Measurements from ENCODE around the gene UBB. TPM values are rescaled to one million over a fixed set of nuclear protein-coding genes. Genes with fewer than 3 reads are reported as not detected.

Gene UBB
- polyA plus RNA-seq, 1 donor (not counting 4 experiments of a cell fraction or from before 2014, with no cell fraction given) = 533 TPM

DNA sequence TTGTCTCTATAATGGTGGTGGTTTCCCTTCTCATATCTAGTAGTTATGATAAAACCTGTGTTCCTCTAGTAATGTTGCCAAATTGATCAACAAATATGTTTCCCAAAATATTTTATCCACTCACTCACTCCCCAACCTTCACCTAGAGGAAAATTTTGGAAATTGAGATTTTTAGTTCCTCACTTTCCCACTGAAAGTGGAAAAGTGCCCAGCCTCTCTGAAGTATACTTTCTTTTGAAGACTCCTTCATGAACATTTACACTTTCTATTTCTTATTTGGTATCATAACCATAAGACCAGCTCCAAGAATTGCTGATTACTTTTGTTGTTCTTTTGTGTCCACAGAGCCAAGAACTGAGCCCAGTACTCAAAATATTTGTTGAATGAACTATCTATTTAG, 22.5 kb upstream of the UBB start:
- no peaks in the 10 kb centered on the region for H3K4me1 ChIP-seq (ENCODE audit: control insufficient read depth, extremely low read depth, insufficient read depth, low read length)
- TF ChIP-seq, protein P1, sequence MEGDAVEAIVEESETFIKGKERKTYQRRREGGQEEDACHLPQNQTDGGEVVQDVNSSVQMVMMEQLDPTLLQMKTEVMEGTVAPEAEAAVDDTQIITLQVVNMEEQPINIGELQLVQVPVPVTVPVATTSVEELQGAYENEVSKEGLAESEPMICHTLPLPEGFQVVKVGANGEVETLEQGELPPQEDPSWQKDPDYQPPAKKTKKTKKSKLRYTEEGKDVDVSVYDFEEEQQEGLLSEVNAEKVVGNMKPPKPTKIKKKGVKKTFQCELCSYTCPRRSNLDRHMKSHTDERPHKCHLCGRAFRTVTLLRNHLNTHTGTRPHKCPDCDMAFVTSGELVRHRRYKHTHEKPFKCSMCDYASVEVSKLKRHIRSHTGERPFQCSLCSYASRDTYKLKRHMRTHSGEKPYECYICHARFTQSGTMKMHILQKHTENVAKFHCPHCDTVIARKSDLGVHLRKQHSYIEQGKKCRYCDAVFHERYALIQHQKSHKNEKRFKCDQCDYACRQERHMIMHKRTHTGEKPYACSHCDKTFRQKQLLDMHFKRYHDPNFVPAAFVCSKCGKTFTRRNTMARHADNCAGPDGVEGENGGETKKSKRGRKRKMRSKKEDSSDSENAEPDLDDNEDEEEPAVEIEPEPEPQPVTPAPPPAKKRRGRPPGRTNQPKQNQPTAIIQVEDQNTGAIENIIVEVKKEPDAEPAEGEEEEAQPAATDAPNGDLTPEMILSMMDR (optimal IDR thresholded peaks at IDR 0.05 in 1 of 3, IDR thresholded peaks at IDR 0.05 in 1 of 3, conservative IDR thresholded peaks at IDR 0.05 in 1 of 3; ENCODE audit: extremely low read depth in 1 of 3, insufficient read depth in 2 of 3, low read length in 3 of 3) = no peak
- no peak for TF ChIP-seq EZH2 (IDR thresholded peaks at IDR 0.05; ENCODE audit: low read length)

DNA sequence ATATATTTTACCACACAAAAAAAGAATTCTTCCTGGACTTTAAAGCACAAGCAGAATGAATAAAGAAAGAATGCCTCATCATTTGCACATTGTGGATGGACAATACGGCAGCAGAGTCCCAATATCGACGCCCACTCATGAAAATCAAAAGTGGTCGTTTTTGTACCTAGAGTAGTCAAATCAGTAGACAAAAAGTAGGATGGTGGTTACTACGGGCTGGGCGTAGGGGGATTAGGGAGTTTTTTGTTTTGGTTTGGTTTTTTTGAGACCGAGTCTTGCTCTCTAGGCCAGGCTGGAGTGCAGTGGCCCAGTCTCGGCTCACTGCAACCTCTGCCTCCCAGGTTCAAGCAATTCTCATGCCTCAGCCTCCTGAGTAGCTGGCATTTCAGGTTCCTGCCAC, 19.0 kb upstream of the UBB start:
- TF ChIP-seq EZH2 (IDR thresholded peaks at IDR 0.05; ENCODE audit: low read length) = no peak
- TF ChIP-seq, protein P1 (optimal IDR thresholded peaks at IDR 0.05 in 1 of 3, IDR thresholded peaks at IDR 0.05 in 1 of 3, conservative IDR thresholded peaks at IDR 0.05 in 1 of 3; ENCODE audit: extremely low read depth in 1 of 3, insufficient read depth in 2 of 3, low read length in 3 of 3) = no peak
- Histone ChIP-seq H3K27ac (ENCODE audit: control insufficient read depth, insufficient read depth, low read length) (no peak overlapping the region), H2AFZ (ENCODE audit: control insufficient read depth, low read length) (no peak overlapping the region), H3K9me1 (ENCODE audit: control insufficient read depth, extremely low read depth, insufficient read depth, low read length) (no peaks in the 10 kb centered on the region), H3K36me3 (ENCODE audit: control insufficient read depth in 2 of 2, extremely low read depth in 1 of 2, insufficient read depth in 2 of 2, low read length in 2 of 2) (no peaks in the 10 kb centered on the region), H3K79me2 (ENCODE audit: control insufficient read depth, insufficient read depth, low read length) (no peaks in the 10 kb centered on the region), H3K9ac (ENCODE audit: control insufficient read depth, extremely low read depth, insufficient read depth, low read length) (no peak overlapping the region), H3K27me3 (ENCODE audit: control insufficient read depth, extremely low read depth, insufficient read depth, low read length) (no peaks in the 10 kb centered on the region), H3K4me3 (ENCODE audit: control insufficient read depth in 2 of 3, extremely low read depth in 1 of 3, insufficient read depth in 2 of 3, low read depth in 1 of 3, low read length in 3 of 3) (no peak overlapping the region), H3K4me2 (ENCODE audit: control insufficient read depth, extremely low read depth, insufficient read depth, low read depth, low read length) (no peak overlapping the region), H4K20me1 (ENCODE audit: control insufficient read depth, extremely low read depth, insufficient read depth, low read length) (no peaks in the 10 kb centered on the region), H3K4me1 (ENCODE audit: control insufficient read depth, extremely low read depth, insufficient read depth, low read length) (no peaks in the 10 kb centered on the region), H3K9me3 (ENCODE audit: control insufficient read depth, low read depth, low read length) (no peaks in the 10 kb centered on the region)
- FAIRE-seq (no peak), DNase-seq (ENCODE audit: low read depth, low spot score) (no peak)
- dilution Hi-C loops (cut with MboI; ENCODE audit: extremely low pct_ligation_motif_present, low sequenced_read_pairs) = no loop called here

More for the DNA sequence above, 22.5 kb upstream of the UBB start:
- H3K27ac ChIP-seq (ENCODE audit: control insufficient read depth, insufficient read depth, low read length) = no peak overlapping the region
- no peaks in the 10 kb centered on the region for H3K27me3 ChIP-seq (ENCODE audit: control insufficient read depth, extremely low read depth, insufficient read depth, low read length)
- FAIRE-seq = no peak
- no peaks in the 10 kb centered on the region for H3K36me3 ChIP-seq (ENCODE audit: control insufficient read depth in 2 of 2, extremely low read depth in 1 of 2, insufficient read depth in 2 of 2, low read length in 2 of 2)
- no peaks in the 10 kb centered on the region for H3K9me3 ChIP-seq (ENCODE audit: control insufficient read depth, low read depth, low read length)
- DNase-seq (ENCODE audit: low read depth, low spot score) = no peak
- H3K9ac ChIP-seq (ENCODE audit: control insufficient read depth, extremely low read depth, insufficient read depth, low read length) = no peak overlapping the region
- no peak overlapping the region for H3K4me2 ChIP-seq (ENCODE audit: control insufficient read depth, extremely low read depth, insufficient read depth, low read depth, low read length)
- H2AFZ ChIP-seq (ENCODE audit: control insufficient read depth, low read length) = no peak overlapping the region
- H4K20me1 ChIP-seq (ENCODE audit: control insufficient read depth, extremely low read depth, insufficient read depth, low read length) = no peaks in the 10 kb centered on the region
- H3K9me1 ChIP-seq (ENCODE audit: control insufficient read depth, extremely low read depth, insufficient read depth, low read length) = no peaks in the 10 kb centered on the region
- H3K4me3 ChIP-seq (ENCODE audit: control insufficient read depth in 2 of 3, extremely low read depth in 1 of 3, insufficient read depth in 2 of 3, low read depth in 1 of 3, low read length in 3 of 3) = no peak overlapping the region
- H3K79me2 ChIP-seq (ENCODE audit: control insufficient read depth, insufficient read depth, low read length) = no peaks in the 10 kb centered on the region
- dilution Hi-C loops (cut with MboI; ENCODE audit: extremely low pct_ligation_motif_present, low sequenced_read_pairs) = no loop called here

Data from keratinocyte (primary cell).